ENCODE measurements around the gene GXYLT2.

DNA sequence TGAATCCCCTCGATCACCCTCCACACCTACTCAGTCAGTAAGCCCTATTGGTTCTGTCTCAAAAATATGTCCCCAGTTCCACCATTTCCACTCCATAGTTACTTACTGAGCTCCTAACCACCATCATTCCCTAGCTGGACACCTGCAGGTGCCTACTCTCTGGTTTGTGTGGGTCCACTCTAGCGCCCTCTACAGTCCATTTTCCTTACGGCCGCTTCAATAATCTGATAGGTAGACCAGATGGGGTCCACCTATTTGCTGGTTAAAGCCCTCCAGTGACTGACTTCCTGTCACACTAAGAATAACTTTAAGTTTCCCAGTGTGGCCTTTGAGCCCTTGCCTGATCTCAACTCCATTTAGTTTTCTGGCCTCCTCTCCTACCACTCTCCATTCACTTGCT is 5.0 kb downstream of the GXYLT2 start:
- TF ChIP-seq, protein P1, sequence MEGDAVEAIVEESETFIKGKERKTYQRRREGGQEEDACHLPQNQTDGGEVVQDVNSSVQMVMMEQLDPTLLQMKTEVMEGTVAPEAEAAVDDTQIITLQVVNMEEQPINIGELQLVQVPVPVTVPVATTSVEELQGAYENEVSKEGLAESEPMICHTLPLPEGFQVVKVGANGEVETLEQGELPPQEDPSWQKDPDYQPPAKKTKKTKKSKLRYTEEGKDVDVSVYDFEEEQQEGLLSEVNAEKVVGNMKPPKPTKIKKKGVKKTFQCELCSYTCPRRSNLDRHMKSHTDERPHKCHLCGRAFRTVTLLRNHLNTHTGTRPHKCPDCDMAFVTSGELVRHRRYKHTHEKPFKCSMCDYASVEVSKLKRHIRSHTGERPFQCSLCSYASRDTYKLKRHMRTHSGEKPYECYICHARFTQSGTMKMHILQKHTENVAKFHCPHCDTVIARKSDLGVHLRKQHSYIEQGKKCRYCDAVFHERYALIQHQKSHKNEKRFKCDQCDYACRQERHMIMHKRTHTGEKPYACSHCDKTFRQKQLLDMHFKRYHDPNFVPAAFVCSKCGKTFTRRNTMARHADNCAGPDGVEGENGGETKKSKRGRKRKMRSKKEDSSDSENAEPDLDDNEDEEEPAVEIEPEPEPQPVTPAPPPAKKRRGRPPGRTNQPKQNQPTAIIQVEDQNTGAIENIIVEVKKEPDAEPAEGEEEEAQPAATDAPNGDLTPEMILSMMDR (conservative IDR thresholded peaks at IDR 0.05 in 1 of 2, IDR thresholded peaks at IDR 0.05 in 1 of 2; ENCODE audit: low read depth in 1 of 2, low read length in 2 of 2): peak; percentile 32 to 33
- no peak for TF ChIP-seq EZH2 (IDR thresholded peaks at IDR 0.05; ENCODE audit: low read length, missing control alignments)
